GM19452 (cell line): ENCODE results near the gene ADARB2.

Source experiments
- ATAC-seq: cut with Tn5 transposase; IDR thresholded peaks from one replicate; pipeline ENCODE4 v1.9.1; 2021; ENCODE audit not compliant: unreplicated experiment

ADARB2 gene

DNA sequence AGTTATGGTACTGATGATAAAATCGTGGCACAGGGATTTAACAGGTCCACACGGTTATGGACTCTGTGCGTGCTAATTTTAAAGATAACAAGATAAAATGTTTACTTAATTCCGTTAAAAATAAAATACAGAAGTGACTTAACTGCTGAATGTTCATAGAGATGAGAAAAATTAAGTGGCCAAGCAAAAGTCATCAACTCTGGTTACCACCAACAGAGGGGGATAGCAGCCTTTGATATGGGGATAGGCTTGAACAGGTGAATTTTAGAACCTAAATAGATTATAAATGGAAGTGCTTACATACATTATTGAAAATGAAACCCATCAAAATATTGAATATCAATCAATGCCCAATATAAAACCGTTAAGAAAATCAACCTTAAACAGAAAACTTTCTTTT, 436.2 kb downstream of the ADARB2 start:
- no peak for ATAC-seq

DNA sequence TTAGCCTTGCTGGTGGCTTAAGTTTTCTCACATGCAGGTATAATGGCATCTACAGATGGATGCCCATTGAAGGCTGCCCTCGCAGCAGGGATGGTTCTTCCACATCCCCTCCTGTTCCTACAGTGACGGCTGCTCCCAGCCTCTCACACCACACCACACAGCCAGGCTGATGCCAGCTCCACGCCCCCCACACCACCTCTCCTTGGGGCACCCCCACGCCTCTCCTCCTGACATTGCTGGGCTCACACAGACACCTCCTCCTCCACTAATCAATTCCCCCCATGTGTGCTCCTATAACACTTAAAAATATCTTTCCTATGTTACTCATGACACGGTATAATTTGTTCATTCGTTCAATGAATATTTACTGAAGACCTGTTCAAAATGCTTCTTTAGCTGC, 437.1 kb downstream of the ADARB2 start:
- no peak for ATAC-seq

DNA sequence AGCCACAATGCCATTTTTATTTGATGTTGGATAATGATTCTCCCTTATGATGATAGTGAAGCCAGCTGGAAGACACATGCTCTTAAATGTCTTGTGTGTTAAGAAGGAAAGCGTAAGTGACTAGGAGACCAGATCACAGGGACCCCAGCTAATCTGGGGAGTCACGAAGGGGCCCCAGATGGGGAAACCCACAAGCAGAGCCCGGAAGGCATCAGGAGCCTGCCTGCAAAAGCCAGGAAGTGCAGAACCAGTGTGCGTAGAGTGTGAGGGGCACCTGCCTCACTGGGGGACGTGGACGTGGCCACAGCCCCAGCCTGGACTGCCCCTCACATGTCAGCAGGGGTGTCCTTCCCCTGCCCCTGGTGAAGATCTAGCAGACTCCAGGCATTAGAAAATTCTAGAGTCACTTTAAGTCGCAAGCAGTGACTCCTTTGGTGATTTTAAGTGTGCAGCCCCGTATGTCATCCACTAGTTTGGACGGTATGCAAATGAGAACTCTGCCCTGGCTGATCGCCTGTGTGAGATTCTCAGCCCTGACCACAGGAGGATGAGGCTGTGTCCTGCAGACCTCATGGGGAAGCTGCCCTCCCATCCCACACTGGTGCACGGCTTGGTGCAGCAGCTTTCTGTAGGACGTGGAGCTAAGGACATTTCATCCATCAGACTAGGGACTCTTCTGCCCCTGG, 438.1 kb downstream of the ADARB2 start:
- ATAC-seq: no peak

DNA sequence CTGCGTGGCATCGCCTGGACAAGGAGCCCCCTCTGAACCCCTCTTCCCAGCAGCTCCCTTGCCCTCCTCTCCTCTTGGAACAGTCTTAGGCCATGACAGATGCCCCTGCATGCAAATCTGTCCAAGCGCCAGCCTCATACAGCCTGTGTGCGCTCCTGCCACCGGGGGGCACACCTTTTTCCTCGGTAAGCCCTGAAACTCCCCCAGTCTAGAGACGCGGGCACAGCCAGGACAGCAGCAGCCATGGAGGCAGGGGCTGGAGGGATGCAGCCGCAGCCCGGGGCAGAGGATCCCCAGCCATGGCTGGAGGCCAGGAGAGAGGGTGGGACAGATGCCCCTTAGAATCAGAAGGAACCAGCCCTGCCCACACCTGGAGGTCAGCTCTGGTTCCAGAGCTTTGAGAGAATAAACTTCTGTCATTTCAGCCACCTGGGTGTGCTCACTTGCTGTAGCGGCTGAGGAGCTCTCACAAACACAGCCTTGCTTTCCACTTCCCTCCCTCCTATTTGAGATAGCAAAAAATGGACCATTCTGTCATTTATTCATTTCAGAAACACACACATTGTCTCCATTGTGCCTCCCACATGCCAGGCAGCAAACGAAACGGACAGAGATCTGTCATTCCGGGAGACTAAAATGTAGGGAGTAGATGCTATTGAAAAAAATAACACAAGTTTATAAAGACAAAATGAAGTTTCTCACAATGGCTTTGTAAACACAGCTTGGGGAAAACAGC, 439.6 kb downstream of the ADARB2 start:
- ATAC-seq: no peak

DNA sequence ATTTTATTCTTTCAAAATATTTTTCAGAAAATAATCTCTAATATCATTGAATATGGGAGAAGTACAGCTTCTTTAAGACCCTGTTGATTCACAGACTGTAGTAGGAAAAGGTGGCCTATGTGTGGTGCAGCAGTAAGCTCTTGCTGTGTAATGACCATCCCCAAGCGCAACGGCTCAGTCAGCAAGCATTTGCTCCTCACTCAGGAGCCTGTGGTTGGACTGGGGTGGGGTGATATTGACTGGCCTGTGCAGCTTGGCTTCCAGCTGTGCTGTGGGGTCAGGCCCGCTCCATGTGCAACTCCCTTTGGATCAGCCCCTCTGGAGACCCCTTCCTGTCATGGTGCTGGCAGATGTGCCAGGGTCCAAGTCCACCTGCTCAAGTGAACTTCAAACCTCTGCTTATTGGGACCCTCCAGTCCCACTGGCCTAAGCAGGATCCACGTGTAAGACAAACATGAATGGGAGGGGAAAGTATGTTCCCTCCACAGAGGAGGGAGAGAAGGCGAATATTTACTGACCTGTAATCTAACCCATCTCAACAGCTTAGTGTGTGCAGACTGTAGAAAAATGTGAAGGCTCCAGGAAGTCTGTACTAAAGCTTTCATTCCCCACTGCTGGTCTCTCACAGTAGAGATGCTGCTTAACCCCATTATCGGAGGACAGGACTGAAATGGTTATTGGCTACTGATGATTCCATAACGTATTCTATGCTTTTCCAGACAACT, 441.4 kb downstream of the ADARB2 start:
- ATAC-seq: no peak

DNA sequence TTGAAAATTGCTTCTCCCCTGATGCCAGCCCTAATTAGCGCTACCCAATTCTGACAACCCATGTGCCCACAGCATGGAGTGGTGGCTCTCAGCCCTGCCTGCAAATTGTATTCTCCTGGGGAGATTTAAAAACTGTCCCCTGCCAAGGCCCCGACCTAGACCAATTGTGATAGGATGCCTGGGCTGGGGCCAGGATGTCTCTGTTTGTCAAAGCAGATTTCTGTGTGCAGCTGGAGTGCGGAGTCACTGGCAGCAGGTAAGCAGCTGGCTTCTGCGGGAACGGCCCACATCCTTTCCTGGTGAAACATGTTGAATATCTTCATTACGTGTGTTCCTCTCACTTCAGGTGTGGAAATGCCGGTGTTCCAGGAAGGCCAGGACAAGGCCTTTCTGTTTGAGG, 442.6 kb downstream of the ADARB2 start:
- no peak for ATAC-seq

DNA sequence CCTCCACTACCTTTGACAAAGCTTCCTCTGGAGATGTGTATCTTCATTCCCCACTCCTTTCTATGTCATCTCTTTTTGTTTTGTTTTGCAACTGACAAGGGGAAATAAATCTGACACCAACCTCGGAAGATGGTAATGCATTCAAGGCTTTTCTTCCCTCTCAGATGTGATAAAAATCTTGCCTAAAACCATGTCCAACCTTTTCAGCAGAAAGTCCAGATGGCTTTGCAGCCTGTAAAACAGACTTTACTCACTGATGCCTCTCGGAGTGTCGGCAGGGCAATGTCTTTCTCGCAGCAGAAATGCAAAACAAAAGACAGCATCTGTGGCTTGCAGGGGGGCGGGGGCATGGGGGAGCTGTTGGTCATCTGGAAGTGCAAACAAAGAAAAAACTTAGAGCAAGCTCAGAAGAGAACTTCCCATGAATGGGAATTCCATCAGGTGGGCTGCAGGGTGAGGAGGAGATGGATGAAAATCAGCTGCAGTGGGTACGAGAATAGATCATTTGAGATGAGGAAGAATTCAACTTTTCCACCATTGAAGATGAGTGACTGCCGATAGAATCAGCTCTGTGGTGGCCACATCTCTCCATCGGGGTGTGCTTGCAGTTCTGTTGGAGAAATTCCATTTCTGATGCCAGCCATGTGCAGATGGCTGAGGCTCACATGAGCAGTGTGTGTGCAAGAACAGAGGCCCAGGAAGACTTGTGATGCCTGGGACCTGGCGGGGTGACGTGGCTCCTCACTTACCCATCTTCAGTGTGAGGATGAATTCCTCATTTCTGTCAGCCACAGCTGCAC, 443.5 kb downstream of the ADARB2 start:
- no peak for ATAC-seq

DNA sequence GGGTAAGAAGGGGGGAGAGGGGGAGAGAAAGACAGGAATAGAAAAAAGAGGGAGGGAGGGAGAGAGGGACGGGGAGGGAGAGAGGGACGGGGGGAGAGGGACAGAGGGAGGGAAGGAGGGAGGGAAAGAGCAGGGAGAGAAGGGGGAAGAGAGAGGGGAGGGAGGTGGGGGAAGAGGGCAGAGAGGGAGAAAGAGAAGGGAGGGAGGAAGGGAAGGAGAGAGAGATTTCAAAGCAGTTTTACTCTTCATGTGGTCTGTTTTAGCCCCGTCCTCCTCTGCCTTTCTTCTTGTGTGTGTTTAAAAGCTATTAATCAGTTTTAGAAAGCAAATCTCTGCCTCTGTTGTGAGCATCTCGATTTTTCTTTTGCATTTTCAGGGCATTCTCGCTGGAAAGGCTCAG, 444.2 kb downstream of the ADARB2 start:
- no peak for ATAC-seq

DNA sequence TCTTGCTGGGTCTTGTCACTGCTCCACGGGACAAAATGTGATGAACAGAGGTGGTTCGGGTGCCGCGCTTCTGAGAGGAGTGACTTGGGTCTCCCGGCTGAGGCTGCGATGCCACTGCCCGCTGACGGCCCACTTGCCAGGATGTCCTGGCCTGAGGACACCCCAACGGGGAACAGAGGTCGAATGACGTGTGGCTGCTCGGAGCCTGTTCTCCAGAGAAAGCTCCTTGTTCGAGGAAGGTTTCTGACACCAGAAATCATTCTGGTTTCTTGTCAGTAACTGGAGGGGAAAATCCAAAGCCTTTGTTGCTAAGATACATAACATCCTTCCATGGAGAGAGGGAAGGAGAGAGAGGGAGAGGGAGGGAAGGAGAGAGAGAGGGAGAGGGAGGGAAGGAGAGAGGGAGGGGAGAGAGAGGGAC, 444.7 kb downstream of the ADARB2 start:
- ATAC-seq: no peak

DNA sequence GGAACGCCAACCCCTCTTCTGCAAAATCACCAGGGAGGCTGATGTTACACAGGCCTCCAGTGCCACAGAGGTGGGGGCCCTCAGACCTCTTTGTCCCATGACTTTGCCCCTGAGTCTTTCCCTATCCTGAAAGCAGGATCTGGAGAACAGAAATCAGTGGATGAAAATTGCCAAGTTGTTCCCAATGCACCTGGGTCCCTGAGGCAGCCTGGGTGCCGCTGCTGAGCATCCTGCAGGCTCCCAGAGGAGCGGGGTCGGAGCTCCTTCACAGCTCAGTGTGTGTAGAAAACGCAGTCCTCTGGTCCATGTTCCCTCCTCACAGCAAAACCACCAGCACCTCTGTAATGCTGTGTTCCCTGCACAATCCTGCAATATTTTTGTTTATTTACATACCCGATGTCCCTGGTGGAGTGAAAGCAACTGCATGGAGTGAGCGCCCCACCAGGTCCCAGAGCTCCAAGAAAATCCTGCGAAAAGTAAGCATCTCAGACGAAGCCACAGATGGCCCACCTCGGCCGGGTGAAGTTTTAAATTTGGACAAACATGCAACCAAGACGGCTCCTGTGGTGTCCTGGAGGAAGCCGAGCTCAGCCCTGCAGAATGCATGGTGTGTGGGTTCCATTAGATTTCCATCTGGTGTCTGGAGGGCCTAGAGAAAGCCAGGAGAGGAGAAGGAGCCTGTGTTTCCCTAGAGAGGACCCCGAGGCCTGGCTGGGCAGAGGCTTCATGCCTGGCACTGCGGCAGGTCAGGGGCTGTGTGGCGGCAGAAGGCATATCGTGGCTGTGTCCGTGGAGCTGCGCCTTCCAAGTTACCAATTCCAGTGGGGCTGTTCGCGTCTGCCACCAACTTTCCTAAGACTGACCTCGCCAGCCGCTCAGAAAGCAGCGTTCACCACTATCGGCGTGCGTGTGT, 445.9 kb downstream of the ADARB2 start:
- ATAC-seq: no peak

DNA sequence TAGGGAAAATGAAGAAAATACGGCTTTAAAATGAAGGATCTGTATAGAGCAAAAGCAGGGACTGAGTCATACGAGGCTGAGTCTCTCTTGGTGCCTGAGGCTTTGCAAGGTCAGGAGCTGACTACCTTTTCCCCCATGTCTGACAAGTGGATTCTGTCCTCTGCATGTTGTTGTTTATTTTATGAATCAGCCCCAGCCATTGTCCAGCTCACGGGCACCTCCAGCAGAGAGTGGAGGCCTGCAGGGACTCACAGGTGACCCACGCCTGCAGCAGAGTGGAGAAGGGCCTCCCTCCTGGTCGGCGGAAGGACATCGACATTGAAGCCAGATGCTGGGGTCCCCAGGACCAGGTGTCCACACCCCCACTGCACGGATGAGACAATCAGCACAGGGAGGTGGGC, 447.3 kb downstream of the ADARB2 start:
- no peak for ATAC-seq

DNA sequence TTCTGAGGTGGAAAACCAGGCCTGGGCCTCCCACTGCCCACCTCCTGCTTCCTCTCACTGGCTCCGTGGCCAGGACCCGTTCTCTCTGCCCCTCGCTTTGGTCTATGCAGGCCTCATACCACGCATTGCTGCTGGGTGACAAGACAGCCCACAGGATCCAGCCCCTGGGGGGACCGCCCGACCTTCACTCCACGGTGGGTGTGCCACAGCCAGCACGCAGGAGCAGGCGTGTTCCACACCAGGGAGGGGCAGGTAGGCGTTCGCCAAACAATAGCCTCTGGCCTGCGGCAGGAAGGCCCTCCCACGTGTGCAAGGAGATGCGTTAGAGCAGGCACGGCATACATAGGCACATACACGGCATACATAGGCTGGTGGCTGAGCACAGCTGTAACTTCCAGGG, 447.7 kb downstream of the ADARB2 start:
- no peak for ATAC-seq

DNA sequence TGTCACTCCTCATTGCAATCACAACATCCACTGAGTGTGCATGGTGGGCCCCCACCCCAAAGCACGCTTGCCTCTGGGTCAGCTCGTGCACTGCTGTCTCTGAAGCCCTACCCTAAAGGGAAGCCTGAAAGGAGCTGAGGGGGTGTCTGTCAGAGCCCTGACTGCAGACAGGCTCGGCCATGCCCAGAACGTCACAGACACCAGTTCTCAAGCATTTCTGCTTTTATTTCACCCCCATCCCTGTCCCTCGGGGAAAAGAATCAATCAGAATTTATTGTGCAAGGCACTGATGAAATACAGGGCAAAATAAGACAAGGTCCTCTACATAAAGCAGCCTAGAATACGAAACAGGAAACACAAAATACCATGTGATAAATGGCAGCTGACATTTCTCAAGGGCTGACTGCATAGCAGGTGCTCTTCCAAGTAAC, 449.3 kb downstream of the ADARB2 start:
- ATAC-seq: no peak

DNA sequence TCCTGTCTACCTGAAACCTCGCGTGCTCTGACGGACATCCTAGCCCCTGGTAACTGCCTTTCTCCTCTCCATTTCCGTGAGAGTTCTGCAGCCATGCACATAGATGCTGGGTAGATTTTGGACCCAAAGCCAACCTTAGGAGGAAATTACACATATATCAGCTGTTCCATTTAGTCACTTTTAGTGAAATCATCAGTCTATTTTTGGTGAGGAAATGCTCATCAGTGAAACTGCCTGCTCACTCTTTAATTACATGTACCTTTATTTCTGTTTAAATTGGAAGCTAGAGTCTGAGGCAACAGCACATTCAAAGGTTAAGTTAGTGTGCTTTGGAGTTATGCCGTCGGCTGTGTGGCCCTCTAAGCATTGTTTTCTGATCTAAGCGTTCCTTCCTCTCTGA, 449.8 kb downstream of the ADARB2 start:
- ATAC-seq: no peak

DNA sequence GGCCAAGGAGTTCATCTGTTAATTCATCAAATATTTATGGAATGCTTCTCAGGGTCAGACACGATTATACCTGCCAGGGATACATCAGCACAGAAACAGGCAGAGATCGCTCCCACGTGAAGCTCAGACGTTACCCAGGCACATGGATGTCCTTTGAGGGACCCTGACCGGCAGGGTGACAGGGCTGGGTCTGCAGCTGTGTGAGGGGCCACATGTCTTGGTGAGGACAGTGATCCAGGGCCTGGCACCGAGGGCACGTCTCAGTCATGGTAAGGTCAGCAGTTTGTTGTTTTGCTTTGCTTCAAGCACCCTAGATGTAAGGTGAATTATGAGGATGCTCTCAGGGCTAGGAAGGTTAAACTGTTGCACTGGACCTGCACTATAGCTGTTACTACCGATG, 453.2 kb downstream of the ADARB2 start:
- ATAC-seq: no peak

DNA sequence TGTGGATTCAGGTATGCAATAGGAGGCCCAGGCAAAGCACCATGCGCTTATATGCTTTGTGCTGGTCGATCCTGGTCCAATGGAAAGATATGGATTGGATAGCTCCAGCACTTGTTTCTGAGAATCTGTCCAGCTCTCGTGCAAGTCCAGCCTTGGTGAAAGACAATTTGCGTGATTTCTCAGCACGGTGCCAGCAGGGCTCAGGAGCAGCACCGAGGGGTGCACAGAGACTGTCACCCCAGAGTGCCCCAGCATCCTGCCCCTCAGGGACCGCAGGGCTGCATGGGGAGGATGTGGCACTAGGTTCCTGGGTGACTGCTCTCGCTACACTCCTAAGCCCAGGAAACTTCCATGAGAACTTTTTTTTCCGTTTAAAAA, 455.9 kb downstream of the ADARB2 start:
- ATAC-seq: no peak

DNA sequence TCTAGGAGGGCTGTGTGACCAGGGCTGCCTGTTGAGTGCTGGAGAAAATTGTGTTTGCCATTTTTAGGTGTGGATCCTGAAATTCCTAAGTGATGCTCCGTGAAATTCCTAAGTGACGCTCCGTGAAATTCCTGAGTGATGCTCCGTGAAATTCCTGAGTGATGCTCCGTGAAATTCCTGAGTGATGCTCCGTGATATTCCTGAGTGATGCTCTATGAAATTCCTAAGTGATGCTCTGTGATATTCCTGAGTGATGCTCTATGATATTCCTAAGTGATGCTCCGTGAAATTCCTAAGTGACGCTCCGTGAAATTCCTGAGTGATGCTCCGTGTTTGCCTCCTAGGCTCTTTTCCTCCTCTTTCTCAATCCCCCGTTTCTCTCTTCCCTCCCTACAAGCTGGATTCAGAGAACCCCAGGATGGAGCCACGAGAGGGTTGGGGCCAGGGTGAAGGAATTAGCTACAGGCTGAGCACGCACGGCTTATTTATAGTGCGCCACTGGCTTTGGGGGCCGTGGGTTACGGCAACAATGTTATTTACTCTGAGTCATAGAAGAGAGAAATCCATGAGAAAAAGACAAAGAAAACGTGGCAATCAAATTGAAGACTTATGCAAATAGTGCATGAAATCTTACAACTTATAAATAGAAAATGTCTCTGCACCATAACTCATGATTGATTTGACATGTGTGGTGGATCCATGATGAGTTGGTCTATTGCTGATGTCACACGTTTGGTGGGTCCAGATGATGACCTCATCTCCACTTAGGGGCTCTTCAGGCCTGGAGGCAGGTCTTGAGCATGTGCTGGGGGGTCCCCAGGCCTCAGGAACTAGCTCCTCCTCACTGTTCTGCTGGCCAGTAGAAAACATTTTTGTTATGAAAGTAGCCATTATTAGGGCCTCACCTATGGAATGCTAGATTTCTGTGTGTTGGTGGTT, 456.6 kb downstream of the ADARB2 start:
- no peak for ATAC-seq

DNA sequence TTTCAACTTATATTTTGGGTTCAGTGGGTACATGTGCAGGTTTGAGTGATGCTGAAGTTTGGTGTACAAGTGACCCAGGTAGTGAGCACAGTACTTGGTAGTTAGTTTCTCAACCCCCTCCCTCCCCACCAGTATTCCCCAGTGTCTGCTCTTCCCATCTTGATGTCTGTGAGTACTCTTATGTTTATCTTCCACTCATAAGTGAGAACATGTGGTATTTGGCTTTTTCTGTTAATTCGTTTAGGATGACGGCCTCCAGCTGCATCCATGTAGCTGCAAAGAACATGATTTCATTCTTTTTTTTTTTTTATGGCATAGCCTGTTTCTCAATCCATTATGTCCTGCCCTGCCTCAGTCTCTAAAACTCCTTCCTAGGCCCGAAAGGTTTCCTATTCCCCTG, 459.0 kb downstream of the ADARB2 start:
- ATAC-seq: no peak
